Sigmoid colon (tissue), 7 donors: ENCODE measurements around the gene ERP44. TPM values are rescaled to one million over a fixed set of nuclear protein-coding genes. Genes with fewer than 3 reads are reported as not detected.

ENCODE experiments used
- DNase-seq: peaks from one replicate; pipeline ENCODE4 v3.0.0-alpha.2; 2019
- H3K27ac ChIP-seq, 4 donors: fragments of 200-600 bp; sonication (generic); one replicate each; pipeline ENCODE4 v1.5.1; 2016 to 2019; ENCODE audit warnings: mild to moderate bottlenecking in 1 of 4
- H3K27me3 ChIP-seq, 3 donors: fragments of 200-600 bp; sonication (generic); one replicate each; pipeline ENCODE4 v1.5.1; 2019; ENCODE audit warnings: mild to moderate bottlenecking in 1 of 3
- H3K36me3 ChIP-seq, 4 donors: fragments of 200-600 bp; sonication (generic); one replicate each; pipeline ENCODE4 v1.5.1; 2016 to 2019
- H3K4me1 ChIP-seq, 4 donors: fragments of 200-600 bp; sonication (generic); one replicate each; pipeline ENCODE4 v1.5.1; 2017 to 2019
- H3K4me3 ChIP-seq, 4 donors: fragments of 200-600 bp; sonication (generic); one replicate each; pipeline ENCODE4 v1.5.1; 2017 to 2019; ENCODE audit warnings: mild to moderate bottlenecking in 2 of 4, moderate library complexity in 1 of 4
- H3K9me3 ChIP-seq, 4 donors: fragments of 200-600 bp in 3 of 4; sonication (generic) in 3 of 4; one replicate each; pipeline versions ENCODE4 v1.5.1 to v1.6.1; 2013 to 2019
- CTCF ChIP-seq, 4 experiments: fragments of 450-650 bp in 3 of 4; fragments of 200-600 bp in 1 of 4; IDR thresholded peaks; one replicate each; pipeline ENCODE4 v1.5.1; 2016 to 2019; ENCODE audit warnings: antibody characterized with exemption in 4 of 4, mild to moderate bottlenecking in 3 of 4, moderate library complexity in 2 of 4
- EP300 ChIP-seq, 4 donors: sonication (generic); formaldehyde crosslinking; IDR thresholded peaks; one replicate each; pipeline ENCODE4 v1.6.1; 2017; ENCODE audit warnings: antibody characterized with exemption in 4 of 4
- POLR2A ChIP-seq, 2 donors: fragments of 450-650 bp; IDR thresholded peaks; one replicate each; pipeline ENCODE4 v1.6.1; 2016; ENCODE audit warnings: antibody characterized with exemption in 2 of 2, mild to moderate bottlenecking in 2 of 2, moderate library complexity in 2 of 2
- POLR2AphosphoS5 ChIP-seq, 4 donors: sonication (generic); formaldehyde crosslinking; IDR thresholded peaks; one replicate each; pipeline ENCODE4 v1.6.1; 2017; ENCODE audit warnings: antibody characterized with exemption in 4 of 4
- WGBS, 2 donors: extraction: QIAGEN DNeasy Blood & Tissue Kit; methylation state at CpG; one replicate each; pipeline ENCODE4 v1.1.7; 2013; 5-methylcytosine and 5-hydroxymethylcytosine counted together
- intact Hi-C: fragments of 100-400 bp; cut with DNase I; formaldehyde crosslinking; loops from one replicate; pipeline ENCODE4 v1.15.1; 2023
- polyA plus RNA-seq, 3 donors: library from polyadenylated mRNA; stranded (reverse); fragments of 200-250 nt; gene quantifications; one replicate each; pipeline ENCODE4 v1.2.3, GENCODE V29; 2013
- total RNA-seq, 4 donors: library from RNA; depleted of rRNA; stranded (reverse); fragments of >200 nt; gene quantifications; one replicate each; pipeline ENCODE4 v1.1.0, GENCODE V29; 2016
- donor health status: healthy with polysubstance abuse.
- donor health status: Bipolar disorder and iron deficiency.
- donor health status: healthy.

Gene ERP44
- total and polyA plus RNA-seq, 7 donors: 6.6 to 22.1 (median 11.9) TPM

GRCh38 chr9:100014846-100015245 lies 84.0 kb downstream of the ERP44 start:
- Histone ChIP-seq H3K9me3 (no peaks in the 10 kb centered on the region), H3K4me1 (no peaks in the 10 kb centered on the region), H3K27me3 (no peaks in the 10 kb centered on the region), H3K4me3 (no peak overlapping the region), H3K27ac (no peak overlapping the region), H3K36me3 (peaks cover 0 to 69% (median 9%) of the 10 kb centered on the region in 4 donors)
- no peak for DNase-seq
- intact Hi-C loops: loop anchor here (5.0 kb wide), 1 partner anchor 68 kb away; no protein-coding TSS in a partner anchor
- TF ChIP-seq CTCF (IDR thresholded peaks at IDR 0.05) (no peak), POLR2AphosphoS5 (IDR thresholded peaks at IDR 0.05) (no peak), EP300 (IDR thresholded peaks at IDR 0.05) (no peak), POLR2A (IDR thresholded peaks at IDR 0.05) (no peak)

- no peaks in the 10 kb centered on the region for H3K27me3 ChIP-seq
- H3K4me1 ChIP-seq: no peaks in the 10 kb centered on the region
- H3K27ac ChIP-seq: no peak overlapping the region
- H3K36me3 ChIP-seq: peaks cover 0 to 56% (median 9%) of the 10 kb centered on the region in 4 donors
- WGBS, 2 donors: 63 to 83% methylated on average over 2 of the region's 2 CpGs
- no peak for TF ChIP-seq CTCF (IDR thresholded peaks at IDR 0.05)
- no peak for TF ChIP-seq EP300 (IDR thresholded peaks at IDR 0.05)
- no peak for TF ChIP-seq POLR2AphosphoS5 (IDR thresholded peaks at IDR 0.05)
- no peak for TF ChIP-seq POLR2A (IDR thresholded peaks at IDR 0.05)
- intact Hi-C loops: no loop called here
- no peak overlapping the region for H3K4me3 ChIP-seq
- no peak for DNase-seq
- no peaks in the 10 kb centered on the region for H3K9me3 ChIP-seq
Measured at GRCh38 chr9:100013573-100013972, 85.2 kb downstream of the ERP44 start.

GRCh38 chr9:100012279-100012678 lies 86.5 kb downstream of the ERP44 start:
- H3K27me3 ChIP-seq: no peaks in the 10 kb centered on the region
- peaks cover 0 to 50% (median 9%) of the 10 kb centered on the region in 4 donors for H3K36me3 ChIP-seq
- no peak overlapping the region for H3K27ac ChIP-seq
- intact Hi-C loops: no loop called here
- no peaks in the 10 kb centered on the region for H3K9me3 ChIP-seq
- H3K4me1 ChIP-seq: no peaks in the 10 kb centered on the region
- no peak for DNase-seq
- H3K4me3 ChIP-seq: no peak overlapping the region
- TF ChIP-seq POLR2A (IDR thresholded peaks at IDR 0.05): no peak
- TF ChIP-seq CTCF (IDR thresholded peaks at IDR 0.05): no peak
- TF ChIP-seq EP300 (IDR thresholded peaks at IDR 0.05): no peak
- no peak for TF ChIP-seq POLR2AphosphoS5 (IDR thresholded peaks at IDR 0.05)

GRCh38 chr9:100011062-100011681 lies 87.6 kb downstream of the ERP44 start:
- TF ChIP-seq POLR2A (IDR thresholded peaks at IDR 0.05) (no peak), POLR2AphosphoS5 (IDR thresholded peaks at IDR 0.05) (no peak), CTCF (IDR thresholded peaks at IDR 0.05) (peak in 2 of 4 experiments; percentile 32 to 37), EP300 (IDR thresholded peaks at IDR 0.05) (no peak)
- no peaks in the 10 kb centered on the region for H3K27me3 ChIP-seq
- H3K36me3 ChIP-seq: peaks cover 0 to 51% (median 6%) of the 10 kb centered on the region in 4 donors
- H3K4me1 ChIP-seq: no peaks in the 10 kb centered on the region
- H3K4me3 ChIP-seq: no peak overlapping the region
- 51 to 62% methylated on average over 1 of the region's 1 CpG for WGBS, 2 donors
- no peak overlapping the region for H3K27ac ChIP-seq
- no peaks in the 10 kb centered on the region for H3K9me3 ChIP-seq
- intact Hi-C loops: no loop called here
- DNase-seq: no peak

GRCh38 chr9:99999797-100000196 lies 99.0 kb downstream of the ERP44 start:
- no peak for DNase-seq
- WGBS, 2 donors: 98 to 99% methylated on average over 5 of the region's 5 CpGs
- intact Hi-C loops: no loop called here
- H3K4me1 ChIP-seq: no peaks in the 10 kb centered on the region
- H3K27ac ChIP-seq: no peak overlapping the region
- H3K4me3 ChIP-seq: no peak overlapping the region
- no peaks in the 10 kb centered on the region for H3K9me3 ChIP-seq
- H3K36me3 ChIP-seq: peaks cover 0 to 17% (median 5%) of the 10 kb centered on the region in 4 donors
- TF ChIP-seq EP300 (IDR thresholded peaks at IDR 0.05): no peak
- TF ChIP-seq POLR2A (IDR thresholded peaks at IDR 0.05): no peak
- no peak for TF ChIP-seq CTCF (IDR thresholded peaks at IDR 0.05)
- TF ChIP-seq POLR2AphosphoS5 (IDR thresholded peaks at IDR 0.05): no peak
- H3K27me3 ChIP-seq: no peaks in the 10 kb centered on the region
